Activated CD4-positive, alpha-beta T cell treated with anti-CD3 and anti-CD28 coated beads, Interleukin-2, amount 50 U/mL, for 48 hours (primary cell): ENCODE measurements around the gene ARID1B.

Experiments
- DNase-seq, 2 experiments: peaks; one replicate each; pipeline ENCODE4 v3.0.0-alpha.2; 2020

The ARID1B gene

DNA sequence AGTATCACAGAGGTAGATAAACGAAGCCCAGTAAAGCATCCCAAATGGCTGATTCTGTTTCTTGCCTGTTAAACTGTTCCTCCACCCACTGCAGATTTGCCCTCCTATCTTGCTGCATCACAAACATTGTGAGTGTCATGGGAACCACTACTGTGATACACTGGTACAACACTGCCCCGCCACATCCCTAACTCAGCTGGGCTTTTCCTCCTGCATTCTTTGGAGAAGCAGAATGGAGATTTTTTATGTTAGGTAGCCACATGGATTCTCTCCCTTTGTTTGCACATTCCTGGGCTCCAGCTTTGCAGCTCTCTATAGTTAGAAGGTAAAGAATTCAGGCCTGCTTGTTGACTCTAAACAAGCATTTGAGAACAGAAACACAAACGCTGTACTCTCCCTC, 312.1 kb downstream of the ARID1B start:
- no peak for DNase-seq

DNA sequence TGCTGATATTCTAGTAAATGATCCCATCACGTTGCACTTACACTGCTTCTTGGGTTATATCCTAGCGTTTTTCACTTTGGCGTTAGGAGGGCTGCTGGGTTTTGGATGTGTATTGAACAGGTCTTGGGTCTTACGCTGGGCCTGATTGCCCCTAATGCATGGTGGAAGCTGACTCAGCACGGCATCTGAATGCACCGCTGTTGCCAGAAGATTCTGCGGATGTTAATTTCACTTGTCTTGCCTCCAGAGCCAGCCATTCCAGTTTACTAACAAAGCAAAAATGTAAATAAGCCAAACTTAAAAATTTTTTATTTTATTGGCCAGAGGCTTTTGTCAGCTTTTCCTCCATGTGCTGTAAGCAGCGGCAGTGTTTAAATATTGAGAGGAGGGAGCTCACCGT, 312.7 kb downstream of the ARID1B start:
- DNase-seq: no peak

DNA sequence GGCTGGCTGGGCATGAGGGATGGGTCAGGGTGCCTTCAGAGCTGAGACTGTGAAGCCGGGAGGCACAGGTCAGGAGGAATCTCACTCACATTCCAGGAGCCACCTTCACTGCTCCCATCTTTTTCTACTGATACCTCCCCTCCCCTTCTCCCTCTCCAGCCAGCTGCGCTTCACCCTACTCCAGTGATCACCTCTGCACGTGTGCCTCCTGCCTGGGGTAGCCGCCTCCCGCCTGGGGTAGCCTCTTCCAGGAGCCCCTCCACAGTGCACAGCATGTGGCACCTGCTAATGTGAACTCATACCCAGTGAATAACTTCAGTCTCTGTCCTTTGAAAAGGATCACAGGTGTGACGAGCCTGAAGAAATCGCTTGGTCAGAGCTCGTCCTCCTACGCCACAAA, 313.6 kb downstream of the ARID1B start:
- no peak for DNase-seq

DNA sequence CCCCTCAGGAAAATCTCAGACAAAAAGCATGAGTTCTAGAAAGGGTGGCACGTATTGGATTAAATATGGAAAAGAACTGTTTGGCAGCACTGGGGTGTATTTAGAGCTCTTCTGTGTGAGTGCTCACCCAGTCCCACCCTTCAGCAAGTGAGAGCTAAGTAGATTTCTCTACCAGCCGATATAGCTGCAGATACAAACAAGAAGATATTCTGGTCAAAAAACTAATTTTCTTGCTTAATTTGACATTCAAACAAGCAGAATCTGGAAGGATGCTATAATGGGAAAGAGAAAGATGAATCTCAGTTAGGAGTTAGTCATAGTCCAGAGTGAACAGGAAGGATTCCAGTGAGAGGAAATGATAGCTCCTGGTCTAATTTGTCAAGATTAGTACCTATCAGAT, 314.1 kb downstream of the ARID1B start:
- no peak for DNase-seq

DNA sequence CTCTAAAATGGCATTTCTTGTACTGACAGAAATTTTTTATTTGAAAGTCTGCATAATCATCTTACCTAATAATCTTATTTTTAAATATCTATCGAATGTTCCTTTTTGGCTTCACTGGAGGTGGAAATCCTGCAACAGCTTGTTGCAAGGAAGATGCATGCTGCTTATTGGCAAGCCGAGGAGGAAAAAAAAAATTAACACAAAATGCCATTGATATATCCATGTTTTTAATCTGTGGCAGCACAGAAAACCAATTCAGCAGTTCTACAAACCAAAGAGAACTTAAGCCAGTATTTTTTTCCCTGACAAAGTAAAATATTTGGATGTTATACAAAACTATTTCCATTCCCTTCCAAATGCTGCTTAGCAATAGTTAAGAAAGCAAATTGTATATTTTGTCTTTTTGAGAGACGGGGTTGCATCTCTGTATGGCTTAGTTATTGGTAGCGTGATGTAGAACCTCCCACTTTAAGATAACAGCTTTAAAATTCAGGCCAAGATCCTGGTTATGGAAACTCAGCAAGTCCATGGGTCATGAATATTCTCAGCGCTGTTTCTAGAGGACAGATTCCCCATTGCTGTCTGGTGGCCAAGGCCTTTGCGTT, 314.8 kb downstream of the ARID1B start:
- DNase-seq: no peak

DNA sequence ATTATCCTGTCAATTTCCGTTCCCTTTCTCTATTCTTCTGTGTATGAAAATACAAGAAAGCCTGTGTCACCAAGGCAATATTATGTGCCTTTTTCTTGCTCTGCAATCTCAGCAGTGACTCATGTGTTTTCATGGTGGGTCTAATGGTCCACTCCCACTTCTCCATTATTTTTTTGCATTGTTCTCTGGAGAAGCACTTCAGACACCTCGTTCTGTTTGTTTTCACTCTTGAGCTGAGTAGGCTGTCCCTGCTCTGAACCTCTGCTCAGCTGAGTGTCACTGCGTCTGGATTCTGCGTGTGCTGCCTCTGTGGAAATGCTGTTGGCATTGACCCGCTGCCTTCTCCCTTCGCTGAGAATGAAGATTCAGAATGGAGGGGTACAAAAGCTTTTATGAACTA, 315.6 kb downstream of the ARID1B start:
- no peak for DNase-seq

DNA sequence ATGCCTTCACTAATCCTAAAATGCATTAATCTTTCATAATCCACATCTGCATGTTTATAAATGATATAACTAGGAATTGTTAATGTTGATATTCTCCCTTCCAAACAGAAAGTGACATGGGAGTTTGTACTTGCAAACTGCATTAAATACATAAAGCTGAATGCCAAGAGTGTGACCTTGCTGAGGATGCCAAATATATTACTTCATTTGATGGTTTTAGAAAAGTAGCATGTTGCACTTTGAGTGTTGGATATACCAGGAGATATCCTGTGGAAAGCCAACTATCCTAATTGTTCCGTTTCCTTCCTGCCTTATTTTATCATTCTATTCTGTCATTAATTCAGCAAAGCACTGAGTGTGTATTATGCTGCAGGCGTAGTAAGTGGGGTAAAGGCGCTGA, 316.4 kb downstream of the ARID1B start:
- DNase-seq: no peak

DNA sequence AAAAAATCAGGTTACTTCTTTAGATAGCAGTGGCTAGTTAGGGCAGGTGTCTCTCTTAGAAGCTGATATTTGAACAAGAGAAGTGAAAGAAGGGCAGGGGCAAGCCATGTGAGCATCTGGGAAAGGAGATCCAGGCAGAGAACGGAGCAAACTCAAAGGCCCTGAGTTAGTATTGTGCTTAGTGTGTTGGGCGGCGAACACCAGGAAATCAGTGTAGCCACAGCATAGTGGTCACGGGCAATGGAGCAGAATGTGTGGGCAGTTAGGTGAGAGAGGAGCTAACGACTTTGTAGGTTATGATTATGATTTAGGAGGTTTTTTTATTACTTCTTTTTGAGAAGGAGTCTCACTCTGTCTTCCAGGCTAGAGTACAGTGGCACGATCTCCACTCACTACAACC, 316.9 kb downstream of the ARID1B start:
- DNase-seq: no peak

DNA sequence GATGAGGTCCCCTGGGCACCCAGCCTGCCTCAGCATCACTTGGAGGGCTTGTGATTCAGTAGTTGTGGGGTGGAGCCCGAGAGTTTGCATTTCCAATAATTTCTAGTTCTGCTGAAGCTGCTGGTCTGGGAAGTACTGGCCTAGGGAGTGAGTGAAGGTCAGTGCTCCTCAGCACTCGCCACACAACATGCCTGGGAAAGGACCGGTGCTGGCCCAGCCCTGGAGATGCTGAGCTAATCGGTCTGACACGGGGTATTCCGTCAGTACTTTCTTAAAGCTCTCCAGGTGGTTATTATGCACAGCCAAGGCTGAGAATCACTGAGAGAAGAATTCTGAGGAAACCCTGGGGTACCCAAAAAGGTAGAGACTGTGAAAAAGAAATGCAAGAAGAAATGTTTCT, 317.9 kb downstream of the ARID1B start:
- no peak for DNase-seq

DNA sequence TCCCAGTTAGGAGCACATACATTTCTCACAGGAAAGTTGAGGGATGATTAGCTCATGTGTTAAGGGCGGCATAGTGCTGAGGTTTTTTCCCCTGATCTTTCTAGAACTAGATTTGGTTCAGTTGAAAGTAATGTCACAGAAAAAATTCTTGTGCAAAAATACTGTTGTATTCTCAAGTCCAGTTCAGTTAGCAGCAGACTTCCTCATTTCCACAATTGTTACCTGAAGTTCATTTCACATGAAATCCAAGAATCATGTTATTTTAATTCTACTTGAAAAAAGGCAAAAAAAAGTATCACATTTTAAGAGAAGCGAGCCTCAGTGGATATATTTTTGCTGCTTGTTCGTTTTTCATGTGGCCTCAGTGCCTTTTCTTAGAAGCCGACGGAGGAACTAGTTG, 318.4 kb downstream of the ARID1B start:
- no peak for DNase-seq

DNA sequence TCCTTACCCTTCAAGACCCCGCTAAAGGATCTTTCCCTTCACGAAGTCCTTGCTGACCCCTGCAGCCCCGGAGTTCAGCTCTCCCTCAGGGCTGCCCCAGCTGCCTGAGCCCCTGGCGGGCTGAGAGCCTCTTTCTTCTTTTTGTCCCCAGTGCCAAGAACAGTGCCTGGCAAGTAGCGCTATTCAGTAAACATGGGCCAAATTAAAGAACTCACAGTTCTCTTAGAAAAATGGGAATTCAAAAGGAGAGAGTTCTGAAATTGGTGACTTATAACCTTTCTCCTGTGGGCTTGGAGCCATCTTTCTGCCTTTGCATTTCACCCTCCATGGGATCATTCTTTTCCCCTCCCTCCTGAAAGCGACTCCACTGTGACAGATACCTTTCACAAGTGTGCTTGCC, 318.9 kb downstream of the ARID1B start:
- no peak for DNase-seq

DNA sequence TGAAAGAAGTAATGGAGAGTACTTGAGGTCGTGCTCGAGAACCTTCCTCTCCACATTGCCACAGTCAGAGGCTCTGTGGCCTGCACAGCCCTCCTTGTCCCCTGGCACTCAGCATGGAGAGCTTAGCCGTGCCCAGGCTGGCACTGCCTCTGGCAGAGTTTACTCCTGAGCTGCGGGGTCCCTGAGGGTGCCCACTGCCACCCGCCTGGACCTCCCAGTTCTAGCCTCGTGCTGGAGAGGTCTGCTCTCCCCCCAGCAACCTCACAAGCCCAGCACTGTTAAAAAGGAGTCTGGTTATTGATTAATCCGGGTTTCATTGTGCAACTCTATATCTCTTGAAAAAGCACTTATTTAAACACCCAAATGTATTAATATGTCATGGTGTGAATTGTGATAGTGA, 319.3 kb downstream of the ARID1B start:
- DNase-seq: no peak

DNA sequence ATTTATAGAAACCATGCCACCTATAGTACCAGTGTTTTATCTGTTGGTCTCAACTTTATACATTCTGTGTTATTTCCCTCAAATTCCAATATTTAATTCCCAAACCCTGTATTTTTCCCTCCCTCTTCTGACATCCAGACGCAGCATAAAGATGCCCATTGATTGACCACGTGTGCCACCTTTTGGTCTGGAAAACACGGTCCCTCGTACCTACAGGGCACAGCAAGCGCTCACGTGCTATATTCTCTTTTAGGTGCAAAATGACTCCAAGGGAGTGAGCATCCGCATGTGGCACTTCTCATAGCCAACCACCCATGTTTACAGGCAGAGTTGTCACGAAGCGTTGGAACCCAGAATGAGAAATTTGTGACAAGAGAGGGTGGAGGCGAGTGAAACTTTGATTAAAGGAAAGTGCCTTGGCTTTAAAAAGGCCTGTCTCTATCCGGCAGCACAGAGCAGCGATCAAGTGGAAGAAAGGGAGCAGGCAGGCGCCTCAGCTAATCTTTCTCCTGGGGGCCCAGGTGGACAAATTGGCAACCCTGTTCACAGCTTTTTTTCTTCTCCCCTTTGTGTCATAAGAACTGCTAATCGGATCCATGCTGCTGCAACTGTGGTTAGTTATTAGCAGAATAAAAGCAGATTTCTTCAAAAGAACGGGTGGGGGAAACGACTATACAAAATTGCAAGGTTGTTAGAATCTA, 320.2 kb downstream of the ARID1B start:
- DNase-seq: no peak

DNA sequence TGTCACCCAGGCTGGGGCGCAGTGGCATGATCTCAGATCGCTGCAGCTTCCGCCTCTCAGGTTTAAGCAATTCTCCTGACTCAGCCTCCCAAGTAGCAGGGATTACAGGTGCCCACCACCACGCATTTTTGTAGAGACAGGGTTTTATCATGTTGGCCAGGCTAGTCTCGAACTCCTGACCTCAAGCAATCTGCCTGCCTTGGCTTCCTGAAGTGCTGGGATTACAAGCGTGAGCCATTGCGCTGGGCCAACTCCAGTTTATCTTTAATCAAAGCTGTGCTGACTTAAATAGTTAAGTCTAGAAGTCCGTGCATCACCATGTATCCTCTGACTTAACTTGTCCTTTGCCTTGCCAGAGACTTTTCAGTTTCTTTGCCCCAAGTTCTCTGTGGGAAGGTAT, 321.8 kb downstream of the ARID1B start:
- no peak for DNase-seq

DNA sequence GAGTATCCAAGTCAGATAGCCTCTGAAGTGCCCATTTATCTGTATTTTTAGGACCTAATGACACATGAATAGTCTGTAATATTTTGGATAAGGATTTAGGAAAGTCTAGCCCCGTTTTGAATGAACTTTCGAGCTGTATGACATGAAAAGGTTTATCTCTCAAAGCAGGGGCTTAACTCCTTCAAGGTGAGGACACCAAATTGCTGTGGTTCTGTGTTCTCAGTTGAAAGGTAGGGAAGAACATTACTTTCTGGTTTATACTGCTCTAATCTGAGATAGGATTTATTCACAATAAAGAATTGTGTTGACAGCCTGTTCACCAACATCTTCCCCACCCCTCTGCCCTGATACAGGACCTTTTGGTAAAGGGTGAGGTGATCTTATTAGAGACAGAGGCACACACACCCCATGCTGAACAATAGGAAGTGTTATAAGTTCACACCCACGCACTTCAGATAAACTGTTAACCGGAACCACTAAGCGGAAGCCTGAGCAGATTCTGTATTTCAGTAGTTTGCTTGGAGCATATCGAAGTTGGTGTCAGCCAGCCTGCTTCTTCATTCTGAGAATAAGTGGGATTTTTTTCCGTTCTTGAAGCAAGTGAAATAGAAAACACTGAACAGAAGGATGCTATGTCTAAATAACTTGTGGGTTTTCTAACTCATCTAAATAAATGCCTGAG, 322.9 kb downstream of the ARID1B start:
- DNase-seq: peak; percentile 29 to 57

DNA sequence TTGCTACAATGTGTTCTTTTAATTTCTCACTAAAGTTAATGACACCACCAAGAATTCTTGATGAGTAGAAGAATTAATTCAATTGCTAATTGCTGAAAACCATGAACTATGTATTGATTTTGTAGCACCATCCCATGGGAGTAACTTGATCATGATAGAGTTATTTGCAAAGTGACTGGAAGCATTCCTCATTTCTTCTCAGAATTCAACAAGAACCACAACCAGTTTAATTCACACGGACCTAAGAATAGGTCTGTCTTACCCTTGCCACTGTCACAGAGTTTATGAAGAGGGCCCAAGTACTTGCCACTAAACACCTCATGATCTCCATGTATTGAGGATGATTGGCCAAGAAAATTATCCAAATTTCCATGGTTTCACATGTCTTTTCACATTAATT, 324.0 kb downstream of the ARID1B start:
- no peak for DNase-seq

DNA sequence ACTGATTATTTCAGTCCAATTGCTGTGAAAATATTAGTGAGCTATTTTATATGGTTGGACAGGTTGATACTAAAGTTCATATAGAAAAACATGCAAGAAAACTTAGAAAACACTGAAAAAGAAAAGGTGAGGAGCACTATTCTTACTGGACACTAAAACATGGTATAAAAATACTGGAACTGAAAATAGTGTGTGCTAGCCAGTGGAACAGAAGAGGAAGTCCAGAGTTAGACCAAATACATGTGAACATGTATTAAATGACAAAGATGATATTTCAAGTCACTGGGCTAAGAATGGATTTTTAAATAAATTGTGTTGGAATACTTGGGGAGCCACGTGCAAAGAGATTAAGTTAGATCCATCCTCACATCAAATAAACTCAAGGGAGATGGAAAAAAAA, 327.6 kb downstream of the ARID1B start:
- DNase-seq: no peak

DNA sequence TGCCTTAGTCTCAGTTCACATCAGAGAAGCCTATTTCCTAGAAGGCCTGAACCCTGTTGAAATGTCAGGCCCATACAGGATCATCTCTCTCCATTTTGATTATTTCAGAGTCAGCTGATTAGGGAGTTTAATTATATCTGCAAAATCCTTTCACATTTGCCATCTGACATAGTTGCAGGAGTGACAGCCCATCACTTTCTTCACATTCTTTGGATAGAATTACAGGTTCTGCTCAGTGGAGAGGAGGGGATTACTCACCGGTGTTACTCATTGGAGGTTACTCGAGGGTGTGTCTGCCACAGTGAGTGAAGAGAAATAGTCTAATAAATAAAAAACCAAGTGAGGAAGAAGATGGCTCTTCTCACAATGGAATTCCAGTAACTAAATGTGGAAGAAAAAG, 329.3 kb downstream of the ARID1B start:
- no peak for DNase-seq

DNA sequence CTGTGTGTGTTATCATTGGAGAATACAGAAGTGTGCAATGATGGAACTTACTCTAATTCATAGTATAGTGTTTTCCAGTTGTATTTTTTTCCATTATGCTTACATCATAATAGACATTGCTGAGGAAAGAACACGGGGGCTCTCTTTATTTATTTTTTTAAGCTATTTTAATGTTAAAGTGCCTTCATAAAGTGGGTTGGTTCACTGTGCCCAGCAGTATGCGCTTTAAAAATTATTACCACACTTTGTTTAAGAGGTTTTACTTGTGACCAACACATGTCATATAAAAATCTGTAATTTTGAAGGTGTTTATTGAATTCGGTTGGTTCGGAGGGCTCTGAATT, 330.4 kb downstream of the ARID1B start:
- no peak for DNase-seq

DNA sequence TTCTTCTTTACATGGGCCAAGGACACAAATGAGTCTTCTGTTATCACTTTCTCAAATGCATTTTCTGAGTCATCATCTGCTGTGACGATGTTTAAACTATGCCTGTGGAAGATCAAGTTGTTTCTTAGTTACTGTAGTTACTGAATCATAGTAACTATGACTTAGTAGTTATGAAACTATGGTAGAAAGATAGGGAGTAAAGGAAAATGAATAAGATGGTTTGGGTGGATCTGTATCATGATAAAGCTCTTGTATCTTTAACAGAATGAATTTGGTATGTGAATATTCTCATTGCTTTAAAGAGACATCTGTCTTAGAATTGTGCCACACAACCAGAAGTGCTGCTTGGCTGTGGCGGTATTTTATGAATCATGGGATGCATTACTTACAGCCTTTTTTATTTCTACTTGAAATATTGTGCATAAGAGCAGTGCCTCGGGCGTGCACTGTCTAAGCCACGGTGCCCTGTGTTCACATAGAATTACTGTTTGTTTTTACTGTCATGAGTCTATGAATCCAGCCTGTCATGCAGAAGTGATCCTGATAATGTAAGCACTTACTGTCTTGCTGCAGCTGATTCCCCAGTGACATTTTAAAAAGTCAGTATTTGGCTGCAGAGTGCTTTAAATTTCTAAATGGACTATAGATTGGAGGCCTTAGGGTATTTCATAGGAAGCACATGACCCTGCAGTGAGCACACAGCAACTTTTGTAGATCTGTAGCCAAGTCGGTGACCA, 330.9 kb downstream of the ARID1B start:
- DNase-seq: no peak

DNA sequence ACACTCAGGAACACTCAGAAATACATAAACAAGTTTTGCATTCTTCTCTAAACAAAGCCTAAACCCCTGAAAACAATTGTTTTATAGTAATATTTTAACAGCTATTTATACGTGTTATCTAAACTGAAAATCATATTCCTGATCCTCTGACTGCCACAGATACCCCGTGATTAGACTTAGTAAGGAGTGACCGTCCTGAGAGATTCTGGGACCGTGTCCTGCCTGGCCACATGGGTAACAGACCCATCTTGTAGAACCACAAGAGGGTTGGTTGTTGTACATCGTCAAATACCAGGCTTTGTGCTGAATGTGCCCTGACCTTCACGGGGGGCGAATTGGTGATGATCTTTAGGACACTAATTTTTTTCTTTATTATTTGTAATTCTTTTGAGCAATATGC, 331.7 kb downstream of the ARID1B start:
- DNase-seq: no peak

DNA sequence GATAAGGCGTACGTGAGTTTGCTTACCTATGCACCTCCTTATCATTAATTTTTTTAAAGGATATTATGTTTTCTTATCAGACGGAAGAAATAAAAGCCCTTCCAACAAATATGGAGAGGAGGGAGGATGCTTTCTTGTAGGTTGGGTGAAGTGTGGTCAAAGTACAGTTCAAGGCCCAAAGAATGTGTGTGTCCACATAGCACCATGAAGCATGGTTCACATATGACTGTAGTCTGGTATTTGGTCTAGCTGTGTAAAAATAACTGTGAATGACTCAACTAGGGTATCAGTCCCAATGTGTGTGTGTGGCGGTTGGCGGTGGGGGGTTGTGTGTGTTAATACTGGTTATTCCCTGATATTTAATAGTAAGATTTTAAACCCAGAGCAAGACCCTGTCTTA, 333.4 kb downstream of the ARID1B start:
- no peak for DNase-seq

DNA sequence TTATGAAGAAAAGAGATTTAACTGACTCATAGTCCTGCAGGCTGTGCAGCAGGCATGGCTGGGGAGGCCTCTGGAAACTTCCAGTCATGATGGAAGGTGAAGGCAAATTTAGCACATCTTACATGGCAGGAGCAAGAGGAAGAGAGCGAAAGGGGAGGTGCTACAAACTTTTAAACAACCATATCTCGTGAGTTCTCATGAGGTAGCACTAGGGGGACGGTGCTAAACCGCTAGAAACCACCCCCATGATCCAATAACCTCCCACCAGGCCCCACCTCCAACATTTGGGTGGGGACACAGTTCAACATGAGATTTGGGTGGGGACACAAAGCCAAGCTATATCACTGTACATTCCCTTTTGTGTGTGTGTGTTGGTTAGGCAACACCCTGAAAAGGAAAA, 336.2 kb downstream of the ARID1B start:
- DNase-seq: no peak

DNA sequence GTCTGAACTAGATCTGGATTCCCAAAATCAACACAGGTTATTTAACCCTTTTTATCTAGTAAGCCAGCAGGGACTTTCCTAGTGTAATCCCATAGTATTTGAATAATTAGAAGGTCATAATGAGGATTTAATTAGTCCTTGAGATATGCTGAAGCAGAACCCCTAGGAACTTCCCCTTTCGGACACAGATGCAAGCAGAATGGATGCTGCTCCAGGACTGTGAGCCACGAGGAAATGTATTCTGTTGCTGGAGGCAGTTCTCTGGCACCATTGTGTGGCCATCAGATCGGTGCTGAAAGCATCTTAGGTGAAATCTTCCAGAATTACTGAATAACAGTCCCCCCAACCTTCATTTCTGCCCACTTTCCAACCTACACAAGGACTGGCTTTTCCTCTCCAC, 339.2 kb downstream of the ARID1B start:
- no peak for DNase-seq
